Neuronal stem cell (in vitro differentiated cells): ENCODE data around the gene EMID1.

Source experiments
- DNase-seq: peaks from one replicate; pipeline ENCODE4 v3.0.0-alpha.2; 2013; ENCODE audit warnings: low spot score
- H2AFZ ChIP-seq: one replicate; pipeline ENCODE4 v1.6.1; 2013; ENCODE audit warnings: mild to moderate bottlenecking, low read length, inconsistent platforms
- H2AK5ac ChIP-seq: 2 replicates; pipeline ENCODE4 v1.6.1; 2013; ENCODE audit warnings: low read depth, mild to moderate bottlenecking, inconsistent platforms, low read length, moderate library complexity, mixed read lengths
- H2BK120ac ChIP-seq: 2 replicates; pipeline ENCODE4 v1.6.1; 2013; ENCODE audit warnings: low read depth, mild to moderate bottlenecking, inconsistent platforms, low read length, moderate library complexity, mixed read lengths
- H2BK12ac ChIP-seq: one replicate; pipeline ENCODE4 v1.6.1; 2013; ENCODE audit warnings: low read length, inconsistent platforms
- H2BK15ac ChIP-seq: 2 replicates; pipeline ENCODE4 v1.6.1; 2013; ENCODE audit warnings: mild to moderate bottlenecking, low read length, inconsistent platforms, mixed read lengths
- H2BK5ac ChIP-seq: one replicate; pipeline ENCODE4 v1.6.1; 2013; ENCODE audit warnings: inconsistent platforms, mild to moderate bottlenecking, low read length, moderate library complexity
- H3K14ac ChIP-seq: one replicate; pipeline ENCODE4 v1.6.1; 2013; ENCODE audit warnings: low read length, inconsistent platforms
- H3K18ac ChIP-seq: 2 replicates; pipeline ENCODE4 v1.6.1; 2013; ENCODE audit warnings: low read length, inconsistent platforms
- H3K23ac ChIP-seq: 2 replicates; pipeline ENCODE4 v1.6.1; 2013; ENCODE audit warnings: low read depth, mild to moderate bottlenecking, mixed read lengths, low read length, inconsistent platforms; ENCODE audit not compliant: poor library complexity
- H3K27ac ChIP-seq: replicated peaks from 3 replicates; pipeline ENCODE4 v1.5.1; 2013; ENCODE audit warnings: low read length, inconsistent platforms
- H3K27me3 ChIP-seq, 3 experiments: 2 replicates each; pipeline ENCODE4 v1.6.1; 2013; ENCODE audit warnings: low read length in 3 of 3, mild to moderate bottlenecking in 2 of 3, inconsistent platforms in 1 of 3, low read depth in 1 of 3, mixed read lengths in 1 of 3, moderate library complexity in 1 of 3; ENCODE audit not compliant: control insufficient read depth in 3 of 3, insufficient read depth in 3 of 3
- H3K36me3 ChIP-seq, 2 donors: replicated peaks in 1 of 2; 2 replicates each; pipeline ENCODE4 v1.6.1; 2013; ENCODE audit warnings: low read length in 2 of 2; ENCODE audit not compliant: control insufficient read depth in 2 of 2, insufficient read depth in 2 of 2
- H3K4ac ChIP-seq: 2 replicates; pipeline ENCODE4 v1.6.1; 2013; ENCODE audit warnings: inconsistent platforms, mild to moderate bottlenecking, low read length, moderate library complexity
- H3K4me1 ChIP-seq, 2 donors: 1 replicate in 1 of 2; 2 replicates in 1 of 2; pipeline ENCODE4 v1.6.1; 2013; ENCODE audit warnings: low read length in 2 of 2, low read depth in 1 of 2; ENCODE audit not compliant: control insufficient read depth in 2 of 2, insufficient read depth in 1 of 2
- H3K4me2 ChIP-seq: one replicate; pipeline ENCODE4 v1.6.1; 2013; ENCODE audit warnings: mild to moderate bottlenecking, low read length, inconsistent platforms; ENCODE audit not compliant: insufficient read depth, poor library complexity, severe bottlenecking
- H3K4me3 ChIP-seq, 2 donors: 2 replicates each; pipeline ENCODE4 v1.5.1; 2013; ENCODE audit warnings: low read length in 2 of 2, mild to moderate bottlenecking in 2 of 2, inconsistent platforms in 1 of 2, moderate library complexity in 1 of 2
- H3K79me1 ChIP-seq: one replicate; pipeline ENCODE4 v1.6.1; 2013; ENCODE audit warnings: low read depth, mild to moderate bottlenecking, inconsistent platforms, low read length, moderate library complexity
- H3K9ac ChIP-seq: one replicate; pipeline ENCODE4 v1.6.1; 2013; ENCODE audit warnings: mild to moderate bottlenecking, low read depth, low read length, inconsistent platforms; ENCODE audit not compliant: poor library complexity
- H3K9me3 ChIP-seq, 2 donors: replicated peaks in 1 of 2; 2 replicates each; pipeline versions ENCODE3 to v1.6.1; 2013; ENCODE audit warnings: low read length in 2 of 2, mild to moderate bottlenecking in 2 of 2, inconsistent platforms in 1 of 2, low read depth in 1 of 2, mixed read lengths in 1 of 2, moderate library complexity in 1 of 2; ENCODE audit not compliant: control insufficient read depth in 2 of 2, insufficient read depth in 1 of 2
- H4K8ac ChIP-seq: one replicate; pipeline ENCODE4 v1.6.1; 2013; ENCODE audit warnings: low read depth, mild to moderate bottlenecking, inconsistent platforms, low read length, moderate library complexity
- H4K91ac ChIP-seq: one replicate; pipeline ENCODE4 v1.6.1; 2013; ENCODE audit warnings: low read length, low read depth, mild to moderate bottlenecking, inconsistent platforms; ENCODE audit not compliant: poor library complexity
- WGBS, 2 donors: extraction: QIAGEN DNeasy Blood & Tissue Kit; methylation state at CpG; one replicate each; pipeline ENCODE4 v1.1.7; 2013; ENCODE audit warnings: missing lambda C conversion rate in 2 of 2, mixed read lengths in 1 of 2; ENCODE audit not compliant: insufficient read length in 2 of 2, insufficient replicate concordance in 1 of 2; ENCODE audit errors: extremely low coverage in 2 of 2; 5-methylcytosine and 5-hydroxymethylcytosine counted together

The EMID1 gene

DNA sequence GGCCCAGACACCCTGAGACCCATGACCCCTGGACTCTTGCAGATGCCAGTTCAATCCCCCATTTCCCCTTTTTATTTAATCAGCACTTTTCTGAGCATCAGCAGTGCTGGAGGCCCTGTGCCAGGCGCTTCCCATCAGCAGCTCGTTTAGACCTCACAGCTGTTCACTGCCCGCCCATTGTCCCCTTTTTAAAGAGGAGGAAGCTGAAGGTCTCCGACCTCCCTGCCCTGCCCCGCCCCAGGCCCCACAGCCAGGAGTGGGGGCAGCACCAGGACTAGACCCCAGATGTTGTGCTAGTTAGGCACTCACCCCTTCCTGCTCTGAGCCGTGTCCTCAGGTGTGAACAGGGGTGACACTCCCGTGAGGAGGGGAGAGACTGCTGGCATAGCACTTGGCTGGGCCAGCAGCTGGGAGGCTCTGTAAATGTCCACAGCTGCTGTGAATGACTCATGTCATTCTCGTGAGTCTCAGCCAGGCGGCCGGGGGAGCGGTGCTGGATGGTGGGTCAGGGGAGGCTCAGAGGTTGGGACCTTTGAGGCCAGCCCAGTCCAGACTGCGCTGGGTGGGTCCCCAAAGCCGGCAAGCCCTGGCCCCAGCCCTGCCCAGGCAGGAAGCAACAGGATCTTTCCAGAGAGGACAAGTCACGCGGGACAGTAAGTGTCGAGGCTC is 19.9 kb downstream of the EMID1 start:
- Histone ChIP-seq H2BK15ac (peak overlapping the region; percentile 4), H2BK120ac (no peak overlapping the region), H2AK5ac (peak overlapping the region; percentile 33), H4K8ac (no peak overlapping the region), H3K27me3 (no peaks in the 10 kb centered on the region), H2BK12ac (no peak overlapping the region), H3K14ac (no peak overlapping the region), H3K23ac (no peak overlapping the region), H3K4me3 (no peak overlapping the region), H2BK5ac (no peak overlapping the region), H2AFZ (no peak overlapping the region), H3K9ac (no peak overlapping the region), H3K79me1 (no peaks in the 10 kb centered on the region), H3K18ac (peak overlapping the region; percentile 57), H3K4me2 (no peak overlapping the region), H3K36me3 (peaks cover 0 to 9% of the 10 kb centered on the region in 2 donors), H3K27ac (no peak overlapping the region), H3K4ac (no peak overlapping the region), H3K9me3 (no peaks in the 10 kb centered on the region), H4K91ac (no peak overlapping the region), H3K4me1 (peaks cover 11 to 17% of the 10 kb centered on the region in 2 donors)
- no CpG with 5 or more reads among the region's 16 CpGs for WGBS, 2 donors
- no peak for DNase-seq

DNA sequence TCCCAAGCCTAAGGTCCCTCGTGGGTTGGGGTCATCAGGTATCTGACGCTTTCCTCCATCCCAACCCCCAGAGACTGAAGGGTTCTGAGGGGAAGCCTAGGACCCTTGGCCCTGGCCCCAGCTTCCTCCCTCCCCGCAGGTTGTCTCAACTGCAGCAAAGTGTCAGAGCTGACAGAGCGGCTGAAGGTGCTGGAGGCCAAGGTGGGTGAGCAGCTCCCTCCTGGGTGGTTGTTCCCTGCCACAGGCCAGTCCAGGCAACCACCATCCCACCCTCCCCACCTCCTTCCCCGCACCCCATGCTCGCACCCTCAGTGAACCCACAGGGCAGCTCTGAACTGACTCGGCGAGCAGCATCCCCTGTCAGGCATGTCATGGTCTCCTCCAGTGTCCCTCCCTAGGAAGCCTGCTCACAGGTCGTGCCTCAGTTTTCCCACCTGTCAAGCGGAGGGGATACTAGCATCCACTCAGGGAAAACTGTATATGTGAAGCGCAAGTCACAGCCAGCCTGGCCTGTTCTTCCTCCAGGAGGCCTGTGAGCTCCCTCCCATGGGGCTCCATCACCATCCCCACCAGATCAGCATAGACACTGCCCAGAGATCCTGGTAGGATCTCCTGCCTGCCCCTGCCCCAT is 20.8 kb downstream of the EMID1 start:
- H2BK15ac ChIP-seq: no peak overlapping the region
- peaks cover 0 to 9% of the 10 kb centered on the region in 2 donors for H3K36me3 ChIP-seq
- H4K91ac ChIP-seq: no peak overlapping the region
- H3K9ac ChIP-seq: no peak overlapping the region
- no peak overlapping the region for H3K23ac ChIP-seq
- H2AFZ ChIP-seq: no peak overlapping the region
- no peak overlapping the region for H3K4me2 ChIP-seq
- WGBS, 2 donors: no CpG with 5 or more reads among the region's 11 CpGs
- no peak for DNase-seq
- H2BK5ac ChIP-seq: no peak overlapping the region
- H3K14ac ChIP-seq: peak overlapping the region; percentile 25
- H2BK12ac ChIP-seq: no peak overlapping the region
- peaks cover 11 to 17% of the 10 kb centered on the region in 2 donors for H3K4me1 ChIP-seq
- H3K4me3 ChIP-seq: no peak overlapping the region
- no peaks in the 10 kb centered on the region for H3K79me1 ChIP-seq
- H2BK120ac ChIP-seq: peak overlapping the region; percentile 14
- H3K18ac ChIP-seq: peak overlapping the region; percentile 20
- H3K9me3 ChIP-seq: no peaks in the 10 kb centered on the region
- no peak overlapping the region for H4K8ac ChIP-seq
- H3K27ac ChIP-seq: no peak overlapping the region
- H2AK5ac ChIP-seq: peak overlapping the region; percentile 33
- no peak overlapping the region for H3K4ac ChIP-seq
- H3K27me3 ChIP-seq: no peaks in the 10 kb centered on the region

GRCh38 chr22:29230972-29231875 is 25.5 kb downstream of the EMID1 start:
- no peak overlapping the region for H2BK15ac ChIP-seq
- no peak overlapping the region for H3K4me3 ChIP-seq
- H4K8ac ChIP-seq: no peak overlapping the region
- no peak overlapping the region for H2BK120ac ChIP-seq
- H3K4me2 ChIP-seq: no peak overlapping the region
- no peak overlapping the region for H2AFZ ChIP-seq
- no peaks in the 10 kb centered on the region for H3K4me1 ChIP-seq
- no peak overlapping the region for H3K27ac ChIP-seq
- no peak overlapping the region for H3K4ac ChIP-seq
- peak overlapping the region; percentile 1 for H3K23ac ChIP-seq
- H3K18ac ChIP-seq: peak overlapping the region; percentile 19
- no peaks in the 10 kb centered on the region for H3K27me3 ChIP-seq
- peaks cover 0 to 8% of the 10 kb centered on the region in 2 donors for H3K9me3 ChIP-seq
- H3K79me1 ChIP-seq: no peaks in the 10 kb centered on the region
- H2AK5ac ChIP-seq: peak overlapping the region; percentile 24
- no peak overlapping the region for H3K9ac ChIP-seq
- no peak overlapping the region for H2BK5ac ChIP-seq
- H3K14ac ChIP-seq: no peak overlapping the region
- H4K91ac ChIP-seq: no peak overlapping the region
- WGBS, 2 donors: no CpG with 5 or more reads among the region's 19 CpGs
- H2BK12ac ChIP-seq: no peak overlapping the region
- H3K36me3 ChIP-seq: peaks cover 0 to 3% of the 10 kb centered on the region in 2 donors
- DNase-seq: no peak
